GM18868 (cell line): ENCODE data around the gene SIGLEC8.

ENCODE experiments used
- ATAC-seq: cut with Tn5 transposase; IDR thresholded peaks from one replicate; pipeline ENCODE4 v1.9.1; 2021; ENCODE audit warnings: mild to moderate bottlenecking, moderate library complexity; ENCODE audit not compliant: unreplicated experiment

SIGLEC8 gene

DNA sequence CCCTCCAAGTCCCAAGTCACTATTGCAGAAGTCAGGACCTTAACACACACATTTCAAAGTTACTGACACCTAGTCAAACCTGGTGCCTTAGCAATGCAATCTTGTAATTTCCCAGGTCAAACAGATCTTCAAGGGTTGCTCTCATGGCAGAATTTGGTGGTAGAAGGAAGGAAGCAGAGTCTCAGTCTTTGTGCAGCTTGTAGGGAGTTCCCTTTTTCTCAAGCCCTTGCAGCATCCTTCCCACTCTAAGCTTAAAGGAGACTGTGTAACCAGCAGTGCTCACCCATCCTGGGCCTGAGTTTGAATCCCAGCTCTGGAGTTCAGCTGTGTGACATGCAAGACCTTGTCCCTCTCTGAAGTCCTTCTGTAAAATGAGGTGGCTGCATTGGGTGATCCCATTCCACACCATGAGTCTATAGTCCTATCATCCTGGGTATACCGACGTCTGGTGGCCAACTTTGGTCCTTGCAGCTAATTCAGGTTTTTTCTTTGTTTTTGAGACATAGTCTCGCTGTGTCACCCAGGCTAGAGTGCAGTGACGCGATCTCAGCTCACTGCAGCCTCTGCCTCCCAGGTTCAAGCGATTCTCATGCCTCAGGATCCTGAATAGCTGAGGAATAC lies 50.6 kb downstream of the SIGLEC8 start:
- ATAC-seq = no peak

DNA sequence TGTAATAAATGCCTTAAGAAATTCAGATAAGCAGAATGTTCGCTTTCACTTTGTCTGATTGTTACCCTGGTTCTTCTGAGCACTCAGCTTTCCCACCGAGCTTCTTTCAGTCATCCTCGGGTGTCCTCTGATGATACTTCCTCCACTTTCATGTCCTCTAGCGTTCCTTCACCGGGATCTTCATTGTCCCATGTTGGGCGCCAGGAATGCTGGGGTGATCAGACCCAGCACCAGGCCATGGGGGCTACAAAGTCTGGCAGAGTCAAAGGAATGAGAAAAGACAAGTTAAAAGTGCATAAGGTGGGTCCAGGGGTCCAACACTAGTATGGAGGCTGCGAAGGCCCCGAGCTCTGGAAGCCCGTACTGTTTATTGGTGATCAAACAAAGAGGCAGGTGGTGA lies 56.1 kb downstream of the SIGLEC8 start:
- no peak for ATAC-seq
